Upper lobe of right lung (tissue), 1 donor: ENCODE measurements around the gene N4BP2L2. TPM values are rescaled to one million over a fixed set of nuclear protein-coding genes. Genes with fewer than 3 reads are reported as not detected.

ENCODE experiments used
- ATAC-seq: fragments of 200-7000 bp; cut with Tn5 transposase; one replicate; pipeline ENCODE4 v1.9.1; 2020; ENCODE audit warnings: mild to moderate bottlenecking, moderate library complexity
- DNase-seq: peaks from one replicate; pipeline ENCODE4 v3.0.0-alpha.2; 2020
- H3K27ac ChIP-seq: fragments of 200-600 bp; one replicate; pipeline ENCODE4 v1.8.0; 2022
- H3K27me3 ChIP-seq: fragments of 200-600 bp; one replicate; pipeline ENCODE4 v1.8.0; 2022; ENCODE audit warnings: mild to moderate bottlenecking
- H3K36me3 ChIP-seq: fragments of 200-600 bp; one replicate; pipeline ENCODE4 v1.8.0; 2022
- H3K4me1 ChIP-seq: fragments of 200-600 bp; one replicate; pipeline ENCODE4 v1.8.0; 2022
- H3K4me3 ChIP-seq: fragments of 200-600 bp; one replicate; pipeline ENCODE4 v1.8.0; 2022; ENCODE audit warnings: mild to moderate bottlenecking
- H3K9me3 ChIP-seq: fragments of 200-600 bp; one replicate; pipeline ENCODE4 v1.8.0; 2022
- intact Hi-C: fragments of 100-400 bp; cut with DNase I; formaldehyde crosslinking; loops from one replicate; pipeline ENCODE4 v1.11.0; 2022
- total RNA-seq: library from RNA; stranded (reverse); fragmentation: NEBNext Ultra II Directional; extraction: Animal tissue kit (Norgen Biotek cat#: 25700); gene quantifications from one replicate; pipeline ENCODE4 v1.2.1, GENCODE V29; 2021
- TF ChIP-seq, protein P1 (sequence below): fragments of 200-600 bp; IDR thresholded peaks from one replicate; pipeline ENCODE4 v1.8.0; 2022; ENCODE audit warnings: antibody characterized with exemption
- donor health status: DM: no; HTN: yes; CAD: no; lungs with severe emphysema.

The N4BP2L2 gene
- total RNA-seq, 1 donor from 2014 or later = 168 TPM

DNA sequence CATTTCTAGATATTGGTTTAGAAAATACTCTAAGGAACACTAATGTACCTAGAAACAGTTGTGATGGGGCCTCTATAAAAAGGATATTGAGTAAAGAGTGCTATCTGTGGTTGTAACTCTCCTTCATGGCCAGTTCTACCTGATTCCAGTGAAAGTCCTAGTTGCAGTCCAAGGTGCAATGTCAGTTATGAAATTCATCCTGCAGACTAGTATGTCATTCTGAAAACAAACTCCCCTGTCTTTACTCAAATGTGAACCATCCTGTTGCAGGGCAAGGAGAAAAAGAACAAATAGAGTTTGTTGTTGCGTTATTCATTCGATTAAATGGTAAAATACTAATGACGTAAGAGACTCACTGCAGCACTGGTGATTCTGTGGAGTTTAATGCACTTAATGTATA is 92.4 kb downstream of the N4BP2L2 start:
- Histone ChIP-seq H3K36me3 (peaks cover 5% of the 10 kb centered on the region), H3K9me3 (no peaks in the 10 kb centered on the region)

DNA sequence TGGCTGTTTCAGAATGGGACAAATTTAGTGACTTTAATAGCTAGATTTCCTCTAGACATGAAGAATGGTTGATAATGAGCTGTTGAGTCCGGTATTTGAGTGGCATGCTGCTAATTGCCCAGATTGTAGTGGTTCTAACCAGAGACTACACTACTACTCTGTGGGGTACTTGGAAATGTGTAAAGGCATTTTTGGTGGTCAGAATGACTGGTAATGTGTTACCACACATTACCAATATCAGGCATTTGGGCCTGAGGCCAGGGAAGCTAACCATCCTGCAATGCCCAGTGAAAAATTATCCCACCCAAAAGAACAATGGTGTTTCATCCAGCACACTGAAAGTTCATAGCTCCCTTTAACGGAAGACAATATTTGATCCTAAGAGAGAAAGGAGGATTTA is 93.1 kb downstream of the N4BP2L2 start:
- peaks cover 5% of the 10 kb centered on the region for H3K36me3 ChIP-seq
- no peak for ATAC-seq

More for the DNA sequence above, 92.4 kb downstream of the N4BP2L2 start:
- TF ChIP-seq, protein P1, sequence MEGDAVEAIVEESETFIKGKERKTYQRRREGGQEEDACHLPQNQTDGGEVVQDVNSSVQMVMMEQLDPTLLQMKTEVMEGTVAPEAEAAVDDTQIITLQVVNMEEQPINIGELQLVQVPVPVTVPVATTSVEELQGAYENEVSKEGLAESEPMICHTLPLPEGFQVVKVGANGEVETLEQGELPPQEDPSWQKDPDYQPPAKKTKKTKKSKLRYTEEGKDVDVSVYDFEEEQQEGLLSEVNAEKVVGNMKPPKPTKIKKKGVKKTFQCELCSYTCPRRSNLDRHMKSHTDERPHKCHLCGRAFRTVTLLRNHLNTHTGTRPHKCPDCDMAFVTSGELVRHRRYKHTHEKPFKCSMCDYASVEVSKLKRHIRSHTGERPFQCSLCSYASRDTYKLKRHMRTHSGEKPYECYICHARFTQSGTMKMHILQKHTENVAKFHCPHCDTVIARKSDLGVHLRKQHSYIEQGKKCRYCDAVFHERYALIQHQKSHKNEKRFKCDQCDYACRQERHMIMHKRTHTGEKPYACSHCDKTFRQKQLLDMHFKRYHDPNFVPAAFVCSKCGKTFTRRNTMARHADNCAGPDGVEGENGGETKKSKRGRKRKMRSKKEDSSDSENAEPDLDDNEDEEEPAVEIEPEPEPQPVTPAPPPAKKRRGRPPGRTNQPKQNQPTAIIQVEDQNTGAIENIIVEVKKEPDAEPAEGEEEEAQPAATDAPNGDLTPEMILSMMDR = no peak
- DNase-seq = no peak
- Histone ChIP-seq H3K4me3 (no peak overlapping the region), H3K27ac (no peak overlapping the region), H3K27me3 (no peaks in the 10 kb centered on the region), H3K4me1 (peaks cover 6% of the 10 kb centered on the region)
- ATAC-seq = no peak
- intact Hi-C loops = no loop called here

DNA sequence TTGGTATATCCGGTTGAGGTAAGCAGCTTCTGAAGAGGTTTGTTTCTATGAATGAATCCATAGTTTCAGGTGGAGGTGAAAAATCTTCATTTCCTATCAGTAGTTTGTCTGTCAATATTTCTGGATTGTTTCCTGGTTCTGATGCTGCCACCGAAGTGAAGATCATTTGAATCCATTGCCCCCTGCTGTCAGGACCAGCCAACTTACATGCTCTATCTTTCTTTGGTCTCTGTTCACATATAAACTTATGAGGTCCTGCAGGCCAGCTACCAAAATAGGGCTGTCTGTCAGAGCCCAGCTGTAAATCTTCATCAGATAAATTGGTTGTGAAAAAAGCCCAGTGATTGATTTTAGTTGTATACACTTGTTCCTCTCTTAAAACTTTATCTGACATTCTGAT is 95.5 kb downstream of the N4BP2L2 start:
- H3K27me3 ChIP-seq = no peaks in the 10 kb centered on the region
- peaks cover 5% of the 10 kb centered on the region for H3K4me1 ChIP-seq
- ATAC-seq = peak; percentile 63
- no peak for DNase-seq
- H3K36me3 ChIP-seq = peaks cover 5% of the 10 kb centered on the region
- no peak overlapping the region for H3K27ac ChIP-seq
- intact Hi-C loops = no loop called here
- no peaks in the 10 kb centered on the region for H3K9me3 ChIP-seq
- TF ChIP-seq, protein P1 = peak; percentile 39
- H3K4me3 ChIP-seq = no peak overlapping the region

More for the DNA sequence above, 93.1 kb downstream of the N4BP2L2 start:
- Histone ChIP-seq H3K4me1 (peaks cover 6% of the 10 kb centered on the region), H3K4me3 (no peak overlapping the region), H3K27ac (no peak overlapping the region), H3K27me3 (no peaks in the 10 kb centered on the region), H3K9me3 (no peaks in the 10 kb centered on the region)
- no peak for DNase-seq
- intact Hi-C loops = no loop called here
- TF ChIP-seq, protein P1 = no peak

DNA sequence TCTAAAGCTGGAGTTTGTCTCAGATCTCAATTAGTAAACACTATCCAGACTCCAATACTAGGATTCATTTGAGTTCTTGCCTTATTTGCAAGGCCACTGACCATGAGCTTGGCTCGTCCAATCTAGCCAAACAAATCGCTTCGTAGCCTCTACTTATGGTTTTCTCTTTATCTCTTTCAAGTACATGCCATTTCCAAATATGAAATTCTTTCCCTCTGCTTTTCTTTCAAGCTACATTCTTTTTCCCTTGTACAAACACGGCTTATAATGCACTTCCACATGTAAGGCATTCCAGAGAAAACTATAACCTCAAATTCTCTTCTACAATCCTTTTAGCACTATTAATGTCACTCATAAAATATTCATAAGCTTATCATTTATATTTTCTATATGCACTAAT is 99.7 kb downstream of the N4BP2L2 start:
- DNase-seq = no peak
- TF ChIP-seq, protein P1 = no peak
- no peak overlapping the region for H3K27ac ChIP-seq
- no peaks in the 10 kb centered on the region for H3K9me3 ChIP-seq
- no peaks in the 10 kb centered on the region for H3K4me1 ChIP-seq
- intact Hi-C loops = no loop called here
- no peak overlapping the region for H3K4me3 ChIP-seq
- no peaks in the 10 kb centered on the region for H3K27me3 ChIP-seq
- ATAC-seq = no peak
- peaks cover 5% of the 10 kb centered on the region for H3K36me3 ChIP-seq

DNA sequence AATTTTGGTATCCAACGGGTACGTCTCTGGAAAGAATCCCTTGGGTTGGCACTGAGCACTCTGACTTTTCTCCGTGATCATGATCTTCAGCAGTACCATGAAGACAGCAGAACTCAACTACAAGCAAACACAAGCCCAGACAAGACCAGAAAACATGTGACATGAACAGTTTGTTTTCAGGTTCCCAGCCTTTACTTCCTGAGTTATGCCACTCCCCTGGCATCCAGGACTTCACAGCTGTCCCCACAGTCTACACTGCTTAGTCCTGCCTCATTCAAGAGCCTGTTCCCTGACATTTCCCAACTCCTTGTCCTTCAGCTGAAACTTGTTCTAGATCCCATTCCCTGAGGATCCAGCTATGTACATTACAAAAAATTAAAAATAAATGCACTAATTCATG is 105.7 kb downstream of the N4BP2L2 start:
- TF ChIP-seq, protein P1 = no peak
- no peak for DNase-seq
- Histone ChIP-seq H3K36me3 (no peaks in the 10 kb centered on the region), H3K4me1 (peaks cover 10% of the 10 kb centered on the region), H3K9me3 (no peaks in the 10 kb centered on the region), H3K4me3 (no peak overlapping the region), H3K27me3 (no peaks in the 10 kb centered on the region), H3K27ac (no peak overlapping the region)
- intact Hi-C loops = no loop called here
- no peak for ATAC-seq

DNA sequence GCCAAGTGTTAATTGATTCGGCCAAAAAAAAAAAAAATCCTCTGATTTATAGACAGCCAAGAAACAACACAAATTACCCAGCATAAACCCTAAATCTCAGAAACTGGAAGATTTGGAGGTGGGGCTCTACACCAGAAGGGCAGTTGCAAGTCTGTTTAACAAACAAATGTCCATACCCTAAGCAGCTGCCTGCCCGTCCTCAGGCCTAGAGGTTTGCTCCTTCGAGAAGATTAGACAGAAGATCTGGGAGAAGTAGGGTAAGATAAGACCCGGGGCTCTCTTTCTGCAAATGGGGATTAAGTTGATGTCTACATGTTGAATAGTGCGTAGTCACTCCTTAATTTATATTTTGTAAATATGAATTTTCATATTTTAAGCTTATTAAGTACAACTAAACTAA is 107.2 kb downstream of the N4BP2L2 start:
- Histone ChIP-seq H3K9me3 (no peaks in the 10 kb centered on the region), H3K27ac (no peak overlapping the region), H3K4me3 (no peak overlapping the region), H3K4me1 (peaks cover 14% of the 10 kb centered on the region), H3K27me3 (no peaks in the 10 kb centered on the region), H3K36me3 (no peaks in the 10 kb centered on the region)
- no peak for ATAC-seq
- TF ChIP-seq, protein P1 = no peak
- intact Hi-C loops = no loop called here
- no peak for DNase-seq
